ENCODE data around the gene POP4. TPM values are rescaled to one million over a fixed set of nuclear protein-coding genes. Genes with fewer than 3 reads are reported as not detected.

The POP4 gene
- total RNA-seq, 1 experiment from 2014 or later: 75.0 TPM

DNA sequence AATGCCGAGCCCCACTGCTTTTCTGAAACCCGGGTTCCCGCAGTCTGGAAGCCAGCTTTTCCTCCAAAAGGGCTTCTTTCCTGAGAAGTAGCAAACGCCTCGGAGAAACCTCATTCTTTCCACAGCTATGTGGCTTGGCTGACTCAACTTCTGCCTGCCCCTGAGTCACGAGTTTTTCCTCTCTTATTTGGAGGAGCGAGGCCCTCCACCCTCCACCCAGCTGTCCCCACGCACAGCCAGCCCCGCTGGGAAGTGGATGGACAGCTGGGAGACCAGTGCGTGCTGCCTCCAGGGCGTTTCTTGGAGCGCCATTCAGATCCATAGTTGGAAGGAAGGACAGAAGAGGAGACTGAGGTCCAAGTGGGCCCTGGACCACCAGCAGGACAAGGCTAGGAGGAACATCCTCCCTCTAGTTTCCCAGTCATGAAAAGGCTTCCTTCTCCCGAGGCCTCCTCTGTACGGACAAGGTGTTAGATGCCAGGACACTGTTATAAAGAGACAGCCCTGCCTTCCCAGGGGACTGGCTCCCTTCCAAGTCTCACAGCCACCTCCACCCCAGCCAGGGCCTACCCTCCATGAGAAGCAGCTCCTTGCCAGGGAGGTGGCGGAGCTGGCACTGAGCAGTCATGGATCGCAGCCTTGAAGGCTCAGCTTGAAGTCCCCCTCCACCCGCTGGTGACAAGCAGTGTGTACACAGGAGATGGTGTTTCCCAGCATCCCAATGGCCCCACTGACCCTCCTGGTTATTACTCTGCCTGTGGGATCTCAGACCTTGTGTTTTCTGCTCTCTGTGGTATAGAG, 56.7 kb downstream of the POP4 start:
- CTCF ChIA-PET: interaction anchor here (0.5 to 0.7 kb wide), 2 partner anchors 52 to 234 kb away, joined by 3 read pairs; no protein-coding TSS in a partner anchor
- no peaks in the 10 kb centered on the region for H3K9me3 ChIP-seq
- no TSS peak for BruUV-seq (replicated peaks)
- H3K36me3 ChIP-seq (ENCODE audit: control insufficient read depth, insufficient read depth, low read length): no peaks in the 10 kb centered on the region
- H3K27me3 ChIP-seq (replicated peaks; ENCODE audit: control insufficient read depth, insufficient read depth, low read length): no peaks in the 10 kb centered on the region
- H3K4me3 ChIP-seq (ENCODE audit: low read depth, low read length): no peak overlapping the region
- Mint-ChIP-seq H3K27ac (ENCODE audit: unreplicated experiment) (no peak overlapping the region), H3K27me3 (ENCODE audit: insufficient read depth, unreplicated experiment) (no peaks in the 10 kb centered on the region), H3K36me3 (ENCODE audit: insufficient read depth, unreplicated experiment) (no peaks in the 10 kb centered on the region), H3K4me1 (ENCODE audit: low read depth, unreplicated experiment) (peaks cover 15% of the 10 kb centered on the region), H3K4me3 (ENCODE audit: unreplicated experiment) (no peak overlapping the region), H3K9me3 (ENCODE audit: unreplicated experiment) (no peaks in the 10 kb centered on the region)
- no peak for TF ChIP-seq CTCF (IDR thresholded peaks at IDR 0.05; ENCODE audit: insufficient read depth in 1 of 2, low read depth in 1 of 2, low read length in 1 of 2, severe bottlenecking in 1 of 2, unreplicated experiment in 1 of 2)
- intact Hi-C loops (cut with micrococcal nuclease; ENCODE audit: unreplicated experiment): loop anchor here (2.0 kb wide), 1 partner anchor 52 kb away; no protein-coding TSS in a partner anchor
- POLR2A ChIA-PET: interaction anchor here (1.5 kb wide), 1 partner anchor 57 kb away, joined by 5 read pairs; the partner anchor contains the start of gene POP4
- H3K4me1 ChIP-seq: peaks cover 23% of the 10 kb centered on the region
- DNase-seq: no peak

- no peak overlapping the region for H3K27ac Mint-ChIP-seq (ENCODE audit: unreplicated experiment)
- intact Hi-C loops (cut with micrococcal nuclease; ENCODE audit: unreplicated experiment): loop anchor here (2.0 kb wide), 2 partner anchors 53 kb away; no protein-coding TSS in a partner anchor
- no peaks in the 10 kb centered on the region for H3K27me3 Mint-ChIP-seq (ENCODE audit: insufficient read depth, unreplicated experiment)
Measured at GRCh38 chr19:29663861-29664752, 58.0 kb downstream of the POP4 start.

More at GRCh38 chr19:29663861-29664752, 58.0 kb downstream of the POP4 start:
- no peak for DNase-seq
- Mint-ChIP-seq H3K36me3 (ENCODE audit: insufficient read depth, unreplicated experiment) (no peaks in the 10 kb centered on the region), H3K4me3 (ENCODE audit: unreplicated experiment) (peak overlapping the region; percentile 92), H3K9me3 (ENCODE audit: unreplicated experiment) (no peaks in the 10 kb centered on the region), H3K4me1 (ENCODE audit: low read depth, unreplicated experiment) (peaks cover 15% of the 10 kb centered on the region)
- peaks cover 23% of the 10 kb centered on the region for H3K4me1 ChIP-seq
- H3K9me3 ChIP-seq: no peaks in the 10 kb centered on the region
- H3K4me3 ChIP-seq (ENCODE audit: low read depth, low read length): no peak overlapping the region
- POLR2A ChIA-PET: interaction anchor here (2.6 kb wide), 1 partner anchor 58 kb away, joined by 15 read pairs; the partner anchor contains the start of gene POP4
- BruUV-seq (replicated peaks): no TSS peak
- H3K27me3 ChIP-seq (replicated peaks; ENCODE audit: control insufficient read depth, insufficient read depth, low read length): no peaks in the 10 kb centered on the region
- no peak for TF ChIP-seq CTCF (IDR thresholded peaks at IDR 0.05; ENCODE audit: insufficient read depth in 1 of 2, low read depth in 1 of 2, low read length in 1 of 2, severe bottlenecking in 1 of 2, unreplicated experiment in 1 of 2)
- H3K36me3 ChIP-seq (ENCODE audit: control insufficient read depth, insufficient read depth, low read length): no peaks in the 10 kb centered on the region
- CTCF ChIA-PET: no interaction called here
